Stimulated activated CD4-positive, alpha-beta T cell treated with anti-CD3 and anti-CD28 coated beads, Interleukin-4, amount 100 ng/mL, for 24 hours (primary cell): ENCODE results near the gene PREP.

Experiments used
- DNase-seq: peaks from one replicate; pipeline ENCODE4 v3.0.0-alpha.2; 2020

The PREP gene

GRCh38 chr6:105304366-105304765, 98.5 kb downstream of the PREP start:
- DNase-seq: no peak

- DNase-seq: no peak
These were observed 100.2 kb downstream of the PREP start for GRCh38 chr6:105302617-105303128.

- no peak for DNase-seq
These were observed 100.9 kb downstream of the PREP start for GRCh38 chr6:105301756-105302616.

- DNase-seq: no peak
These were observed 101.8 kb downstream of the PREP start for GRCh38 chr6:105301072-105301503.

GRCh38 chr6:105300090-105300489, 102.8 kb downstream of the PREP start:
- DNase-seq: no peak

- DNase-seq: no peak
These were observed 108.8 kb downstream of the PREP start for GRCh38 chr6:105294129-105294528.

- no peak for DNase-seq
These were observed 110.1 kb downstream of the PREP start for GRCh38 chr6:105292689-105293339.

- no peak for DNase-seq
These were observed 111.4 kb downstream of the PREP start for GRCh38 chr6:105291525-105291924.

- DNase-seq: no peak
These were observed 120.0 kb downstream of the PREP start for GRCh38 chr6:105282631-105283585.

- DNase-seq: no peak
These were observed 122.8 kb downstream of the PREP start for GRCh38 chr6:105280033-105280432.

- DNase-seq: no peak
These were observed 123.4 kb downstream of the PREP start for GRCh38 chr6:105279463-105279862.

- no peak for DNase-seq
These were observed 124.1 kb downstream of the PREP start for GRCh38 chr6:105278813-105279212.

GRCh38 chr6:105278035-105278434, 124.8 kb downstream of the PREP start:
- DNase-seq: no peak

- no peak for DNase-seq
These were observed 126.5 kb downstream of the PREP start for GRCh38 chr6:105276374-105276773.

- no peak for DNase-seq
These were observed 127.3 kb downstream of the PREP start for GRCh38 chr6:105275542-105275941.

GRCh38 chr6:105274678-105275077, 128.2 kb downstream of the PREP start:
- DNase-seq: no peak

- no peak for DNase-seq
These were observed 129.3 kb downstream of the PREP start for GRCh38 chr6:105273589-105273988.

- DNase-seq: no peak
These were observed 130.1 kb downstream of the PREP start for GRCh38 chr6:105272786-105273185.

GRCh38 chr6:105270511-105270910, 132.4 kb downstream of the PREP start:
- DNase-seq: no peak

GRCh38 chr6:105269390-105269789, 133.5 kb downstream of the PREP start:
- DNase-seq: no peak

GRCh38 chr6:105263685-105264610, 138.9 kb downstream of the PREP start:
- DNase-seq: no peak
